ENCODE data around the gene FHIT. TPM values are rescaled to one million over a fixed set of nuclear protein-coding genes. Genes with fewer than 3 reads are reported as not detected.

FHIT gene
- polyA plus RNA-seq, 1 experiment, result 0.11 TPM

- TF ChIP-seq CTCF (IDR thresholded peaks at IDR 0.05; ENCODE audit: insufficient read depth, low read depth, low read length), result no peak
- ChIA-PET POLR2A (no interaction called here), CTCF (no interaction called here)
- Histone ChIP-seq H3K36me3 (ENCODE audit: control insufficient read depth, insufficient read depth, low read length) (no peaks in the 10 kb centered on the region), H3K27me3 (ENCODE audit: control insufficient read depth, insufficient read depth, low read length) (no peaks in the 10 kb centered on the region), H3K4me3 (ENCODE audit: low read depth, low read length) (no peak overlapping the region)
- DNase-seq (ENCODE audit: low read depth), result no peak
Observed at GRCh38 chr3:60142009-60142408, 1109.2 kb downstream of the FHIT start.

GRCh38 chr3:60140160-60140559, 1111.1 kb downstream of the FHIT start:
- H3K36me3 ChIP-seq (ENCODE audit: control insufficient read depth, insufficient read depth, low read length), result no peaks in the 10 kb centered on the region
- no peaks in the 10 kb centered on the region for H3K27me3 ChIP-seq (ENCODE audit: control insufficient read depth, insufficient read depth, low read length)
- H3K4me3 ChIP-seq (ENCODE audit: low read depth, low read length), result no peak overlapping the region
- CTCF ChIA-PET, result interaction anchor here (0.7 kb wide), 1 partner anchor 20 kb away, joined by 3 read pairs; no protein-coding TSS in a partner anchor
- DNase-seq (ENCODE audit: low read depth), result no peak
- TF ChIP-seq CTCF (IDR thresholded peaks at IDR 0.05; ENCODE audit: insufficient read depth, low read depth, low read length), result no peak
- POLR2A ChIA-PET, result no interaction called here

GRCh38 chr3:60136601-60137000, 1114.7 kb downstream of the FHIT start:
- Histone ChIP-seq H3K27me3 (ENCODE audit: control insufficient read depth, insufficient read depth, low read length) (no peaks in the 10 kb centered on the region), H3K4me3 (ENCODE audit: low read depth, low read length) (no peak overlapping the region), H3K36me3 (ENCODE audit: control insufficient read depth, insufficient read depth, low read length) (no peaks in the 10 kb centered on the region)
- TF ChIP-seq CTCF (IDR thresholded peaks at IDR 0.05; ENCODE audit: insufficient read depth, low read depth, low read length), result no peak
- CTCF ChIA-PET, result no interaction called here
- POLR2A ChIA-PET, result no interaction called here
- DNase-seq (ENCODE audit: low read depth), result no peak

GRCh38 chr3:60135474-60135873, 1115.8 kb downstream of the FHIT start:
- H3K4me3 ChIP-seq (ENCODE audit: low read depth, low read length), result no peak overlapping the region
- no peak for DNase-seq (ENCODE audit: low read depth)
- TF ChIP-seq CTCF (IDR thresholded peaks at IDR 0.05; ENCODE audit: insufficient read depth, low read depth, low read length), result no peak
- H3K36me3 ChIP-seq (ENCODE audit: control insufficient read depth, insufficient read depth, low read length), result no peaks in the 10 kb centered on the region
- POLR2A ChIA-PET, result no interaction called here
- CTCF ChIA-PET, result no interaction called here
- no peaks in the 10 kb centered on the region for H3K27me3 ChIP-seq (ENCODE audit: control insufficient read depth, insufficient read depth, low read length)

GRCh38 chr3:60133269-60134162, 1117.7 kb downstream of the FHIT start:
- H3K4me3 ChIP-seq (ENCODE audit: low read depth, low read length), result no peak overlapping the region
- ChIA-PET CTCF (interaction anchor here (0.6 kb wide), 2 partner anchors 520 to 1009 kb away, joined by 3 read pairs; no protein-coding TSS in a partner anchor), POLR2A (no interaction called here)
- DNase-seq (ENCODE audit: low read depth), result no peak
- H3K36me3 ChIP-seq (ENCODE audit: control insufficient read depth, insufficient read depth, low read length), result no peaks in the 10 kb centered on the region
- no peak for TF ChIP-seq CTCF (IDR thresholded peaks at IDR 0.05; ENCODE audit: insufficient read depth, low read depth, low read length)
- H3K27me3 ChIP-seq (ENCODE audit: control insufficient read depth, insufficient read depth, low read length), result no peaks in the 10 kb centered on the region

Measured in BJ (cell line).